Activated gamma-delta T cell treated with Interleukin-2 at 50 U/mL for 16 hours (primary cell): ENCODE measurements around the gene ST8SIA1.

ENCODE experiments used
- DNase-seq: peaks from one replicate; pipeline ENCODE4 v3.0.0-alpha.2; 2020

ST8SIA1 gene

GRCh38 chr12:22231836-22232235, 102.7 kb downstream of the ST8SIA1 start:
- DNase-seq = no peak

GRCh38 chr12:22231078-22231477, 103.4 kb downstream of the ST8SIA1 start:
- DNase-seq = no peak

- DNase-seq = no peak
These were observed 104.2 kb downstream of the ST8SIA1 start for GRCh38 chr12:22230280-22230794.

GRCh38 chr12:22229652-22230279, 104.7 kb downstream of the ST8SIA1 start:
- DNase-seq = no peak

GRCh38 chr12:22228022-22228875, 106.3 kb downstream of the ST8SIA1 start:
- no peak for DNase-seq

GRCh38 chr12:22223356-22223755, 111.2 kb downstream of the ST8SIA1 start:
- DNase-seq = no peak

GRCh38 chr12:22217556-22217955, 117.0 kb downstream of the ST8SIA1 start:
- DNase-seq = no peak

GRCh38 chr12:22215467-22216253, 118.8 kb downstream of the ST8SIA1 start:
- DNase-seq = no peak

- DNase-seq = no peak
These were observed 123.4 kb downstream of the ST8SIA1 start for GRCh38 chr12:22211128-22211527.

GRCh38 chr12:22209422-22209821, 125.1 kb downstream of the ST8SIA1 start:
- DNase-seq = no peak

- no peak for DNase-seq
These were observed 128.3 kb downstream of the ST8SIA1 start for GRCh38 chr12:22206111-22206728.

GRCh38 chr12:22204391-22204790, 130.1 kb downstream of the ST8SIA1 start:
- no peak for DNase-seq

- DNase-seq = no peak
These were observed 131.7 kb downstream of the ST8SIA1 start for GRCh38 chr12:22202847-22203246.

- DNase-seq = no peak
These were observed 133.4 kb downstream of the ST8SIA1 start for GRCh38 chr12:22201101-22201500.

- no peak for DNase-seq
These were observed 138.3 kb downstream of the ST8SIA1 start for GRCh38 chr12:22196236-22196635.

GRCh38 chr12:22190969-22191368, 143.5 kb downstream of the ST8SIA1 start:
- DNase-seq = no peak

GRCh38 chr12:22188431-22188830, 146.1 kb downstream of the ST8SIA1 start:
- no peak for DNase-seq

- no peak for DNase-seq
These were observed 153.8 kb downstream of the ST8SIA1 start for GRCh38 chr12:22180705-22181104.

- DNase-seq = no peak
These were observed 161.3 kb downstream of the ST8SIA1 start for GRCh38 chr12:22173177-22173576.

GRCh38 chr12:22172501-22172900, 162.0 kb downstream of the ST8SIA1 start:
- no peak for DNase-seq

- no peak for DNase-seq
These were observed 165.1 kb downstream of the ST8SIA1 start for GRCh38 chr12:22169376-22169775.

GRCh38 chr12:22164139-22164538, 170.4 kb downstream of the ST8SIA1 start:
- DNase-seq = no peak

- DNase-seq = no peak
These were observed 170.9 kb downstream of the ST8SIA1 start for GRCh38 chr12:22163594-22163993.
